HG02840 (cell line): ENCODE results near the gene CNTLN.
"Not testable (repeated sequence)": the region's sequence is repeated elsewhere in the genome, so short reads cannot be mapped to it uniquely, and the experiment has no call there.

ENCODE experiments used
- ATAC-seq: cut with Tn5 transposase; IDR thresholded peaks from one replicate; pipeline ENCODE4 v1.9.1; 2021; ENCODE audit warnings: mild to moderate bottlenecking, moderate library complexity, moderate number of reproducible peaks; ENCODE audit not compliant: unreplicated experiment, low FRiP score

CNTLN gene

DNA sequence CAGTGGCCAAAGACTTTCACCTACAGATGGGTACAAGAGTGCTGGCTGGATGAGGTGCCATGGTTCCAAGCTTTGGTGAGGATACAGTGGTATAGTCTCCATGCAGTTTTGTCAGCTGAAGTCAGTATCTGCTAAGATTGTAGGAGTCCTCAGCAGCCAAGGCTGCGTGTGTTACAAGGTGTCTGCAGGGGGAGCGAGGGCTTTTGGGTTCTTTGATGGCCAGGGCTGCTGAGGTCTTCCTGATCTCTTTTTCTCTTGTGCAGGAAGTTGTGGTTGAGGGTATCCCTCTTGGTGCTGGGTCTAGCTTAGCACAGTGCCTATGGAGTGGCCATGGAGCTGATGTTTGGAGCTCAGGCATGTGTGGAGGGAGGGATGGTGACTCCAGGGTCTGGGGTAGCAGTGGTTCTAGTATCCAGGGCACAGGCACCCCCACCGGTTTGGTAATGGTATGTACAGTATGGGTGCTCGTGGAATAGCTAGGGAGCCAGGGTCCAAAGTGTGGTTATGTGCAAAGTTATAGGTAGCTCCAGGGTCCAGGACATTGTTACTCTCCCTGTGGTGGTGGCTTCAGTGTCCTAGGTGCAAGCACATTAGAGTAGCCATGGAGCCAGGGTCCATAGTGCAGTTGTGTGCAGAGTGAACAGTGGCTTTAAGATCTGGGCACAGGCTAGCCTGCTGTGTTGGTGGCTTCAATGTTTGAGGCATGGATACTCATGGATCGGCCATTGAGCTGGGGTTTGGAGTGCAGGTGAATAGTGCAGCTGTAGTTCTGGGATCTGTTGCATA, 36.7 kb downstream of the CNTLN start:
- no peak for ATAC-seq

DNA sequence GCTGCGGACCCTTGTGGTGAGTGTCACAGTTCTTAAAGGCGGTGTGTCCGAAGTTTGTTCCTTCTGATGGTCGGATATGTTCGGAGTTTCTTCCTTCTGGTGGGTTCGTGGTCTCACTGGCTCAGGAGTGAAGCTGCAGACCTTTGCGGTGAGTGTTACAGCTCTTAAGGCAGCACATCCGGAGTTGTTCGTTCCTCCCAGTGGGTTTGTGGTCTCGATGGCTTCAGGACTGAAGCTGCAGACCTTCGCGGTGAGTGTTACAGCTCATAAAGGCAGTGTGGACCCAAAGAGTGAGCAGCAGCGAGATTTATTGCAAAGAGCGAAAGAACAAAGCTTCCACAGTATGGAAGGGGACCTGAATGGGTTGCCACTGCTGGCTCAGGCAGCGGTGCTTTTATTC, 42.7 kb downstream of the CNTLN start:
- not testable (repeated sequence) for ATAC-seq

GRCh38 chr9:17185481-17186029, 50.7 kb downstream of the CNTLN start:
- ATAC-seq: no peak

DNA sequence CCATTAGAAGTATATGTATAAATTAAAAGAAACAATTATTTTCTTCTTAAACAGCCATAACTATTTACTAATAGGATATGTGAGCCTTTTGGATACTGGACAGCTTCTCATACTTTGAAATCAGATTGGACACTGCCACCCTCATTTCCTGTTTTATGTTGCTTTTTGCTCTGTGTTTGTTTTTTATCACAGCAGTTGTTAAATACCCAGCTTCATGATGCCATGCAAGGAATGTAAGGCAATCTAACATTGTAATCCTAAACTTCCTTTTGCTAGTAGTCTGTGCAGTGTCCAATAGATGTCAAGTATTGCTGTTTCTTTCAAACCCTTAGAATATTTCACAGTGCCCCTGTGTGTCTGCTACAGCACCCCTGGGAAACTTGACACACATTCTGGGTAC, 56.2 kb downstream of the CNTLN start:
- no peak for ATAC-seq

DNA sequence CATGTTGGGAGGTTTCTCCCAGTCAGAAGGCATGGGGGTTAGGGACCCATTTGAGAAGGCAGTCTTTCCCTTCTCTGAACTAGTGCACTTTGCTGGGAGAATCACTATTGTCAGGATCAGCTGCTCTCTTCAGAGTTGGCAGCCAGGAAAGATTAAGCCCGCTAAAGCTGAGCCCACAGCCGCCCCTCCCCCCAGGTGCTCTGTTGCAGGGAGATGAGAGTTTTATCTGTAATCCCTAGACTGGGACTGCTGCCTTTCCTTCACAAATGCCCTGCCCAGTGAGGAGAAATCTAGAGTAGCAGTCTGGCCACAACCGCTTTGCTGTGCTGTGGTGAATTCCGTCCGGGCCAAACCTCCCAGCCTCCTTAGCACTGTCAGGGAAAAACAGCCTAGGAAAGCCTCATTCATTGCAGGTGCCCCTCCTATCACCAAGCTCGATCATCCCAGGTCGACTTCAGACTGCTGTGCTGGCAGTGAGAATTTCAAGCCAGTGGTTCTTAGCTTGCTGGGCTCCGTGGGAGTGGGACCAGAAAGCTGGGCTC, 69.8 kb downstream of the CNTLN start:
- ATAC-seq: no peak

GRCh38 chr9:17216011-17216410, 81.2 kb downstream of the CNTLN start:
- ATAC-seq: no peak

DNA sequence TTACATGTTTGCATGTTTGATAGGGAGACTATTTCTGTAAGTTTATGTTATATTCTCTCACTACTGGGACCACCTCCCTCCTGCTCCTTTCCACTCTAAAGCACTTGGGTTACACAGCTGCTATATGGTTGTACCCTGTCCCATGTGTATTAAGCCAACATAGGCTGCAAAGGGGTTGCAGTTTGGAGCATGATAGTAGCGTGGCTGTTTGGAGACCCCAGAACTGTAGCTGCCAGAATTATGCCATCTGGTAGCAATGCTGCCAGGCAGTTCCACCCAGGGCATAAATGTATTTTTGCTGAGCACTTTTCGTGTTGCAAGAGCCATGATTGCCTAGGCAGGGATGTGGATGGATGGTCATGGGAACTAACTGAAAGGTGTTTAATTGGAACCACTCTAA, 81.8 kb downstream of the CNTLN start:
- ATAC-seq: no peak

- ATAC-seq: no peak
Observed at GRCh38 chr9:17217272-17217671, 82.4 kb downstream of the CNTLN start.

GRCh38 chr9:17219261-17219660, 84.4 kb downstream of the CNTLN start:
- ATAC-seq: no peak

DNA sequence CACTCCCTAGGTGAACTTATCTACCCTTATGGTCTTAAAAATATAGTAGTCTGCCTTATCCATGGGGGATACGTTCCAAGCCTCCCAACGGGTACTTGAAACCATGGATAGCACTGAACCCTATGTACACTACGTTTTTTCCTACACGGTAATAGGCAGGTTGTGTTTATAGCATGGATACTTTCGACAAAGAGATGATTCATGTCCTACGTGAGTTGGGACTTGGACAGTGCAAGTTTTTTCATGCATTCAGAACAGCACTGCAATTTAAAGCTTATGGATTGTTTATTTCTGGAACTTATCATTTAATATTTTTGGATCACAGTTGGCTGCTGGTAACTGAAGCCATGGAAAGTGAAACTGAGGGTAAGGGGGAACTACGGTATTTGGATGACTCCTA, 88.1 kb downstream of the CNTLN start:
- no peak for ATAC-seq

DNA sequence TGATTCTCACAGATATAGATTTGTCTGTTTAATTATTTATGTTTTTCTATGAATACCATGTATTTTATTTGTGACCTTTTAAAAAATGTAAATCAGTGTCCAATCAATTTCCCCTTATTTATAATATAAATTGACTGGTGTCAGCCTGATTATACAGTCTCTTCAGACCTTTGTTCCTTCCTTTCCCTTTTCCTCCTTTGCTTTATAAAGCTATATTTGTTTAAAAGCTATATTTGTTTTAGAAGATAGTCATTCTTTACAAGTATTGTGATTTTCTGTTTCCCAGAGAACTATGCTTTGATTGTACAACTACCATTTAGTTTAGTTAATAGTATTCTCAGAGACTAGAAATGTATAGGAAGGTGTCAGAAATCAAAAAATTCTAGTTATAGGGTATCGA, 90.6 kb downstream of the CNTLN start:
- no peak for ATAC-seq

- ATAC-seq: no peak
Observed at GRCh38 chr9:17229945-17230560, 95.2 kb downstream of the CNTLN start.

DNA sequence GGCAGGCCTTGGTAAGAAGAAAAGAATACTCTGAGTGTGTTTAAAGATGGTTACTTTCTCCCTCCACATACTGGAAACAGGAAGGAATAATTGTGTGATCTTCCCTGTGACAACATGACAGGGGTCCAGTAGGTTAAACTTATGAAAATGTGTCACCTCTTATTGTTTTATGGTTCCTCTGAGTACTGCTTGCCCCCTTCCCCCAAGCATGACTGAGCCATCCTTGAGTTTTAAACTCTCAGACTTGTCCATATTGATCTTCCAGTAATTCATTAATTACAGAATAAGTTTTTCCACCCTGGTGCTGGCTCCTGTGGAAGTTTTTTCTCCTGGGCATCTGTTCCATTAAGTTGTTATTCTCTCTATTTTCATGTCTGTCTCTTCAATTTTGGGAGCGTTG, 95.8 kb downstream of the CNTLN start:
- no peak for ATAC-seq

- ATAC-seq: no peak
Observed at GRCh38 chr9:17236147-17236546, 101.3 kb downstream of the CNTLN start.

DNA sequence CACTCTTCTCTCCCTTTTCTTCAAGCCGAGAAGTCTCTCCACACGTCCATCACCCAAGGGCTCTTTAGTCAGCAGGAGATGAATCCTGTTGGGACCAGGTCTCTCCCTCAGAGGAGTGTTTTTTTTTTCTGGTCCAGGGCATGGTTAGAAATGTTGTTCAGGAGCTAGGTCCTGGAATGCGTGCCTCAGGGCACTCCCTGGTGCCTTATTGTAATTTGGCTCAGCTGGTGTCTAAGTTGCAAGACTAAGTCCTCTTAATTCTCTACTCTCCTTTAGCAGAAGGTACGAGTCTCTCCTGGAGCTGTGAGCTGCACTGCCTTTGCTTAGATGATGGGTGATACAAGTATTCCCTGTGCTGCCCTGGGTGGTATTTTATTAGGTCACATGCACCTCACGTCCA, 111.9 kb downstream of the CNTLN start:
- ATAC-seq: no peak

GRCh38 chr9:17251100-17251499, 116.3 kb downstream of the CNTLN start:
- ATAC-seq: no peak

GRCh38 chr9:17268531-17269188, 133.8 kb downstream of the CNTLN start:
- not testable (repeated sequence) for ATAC-seq

DNA sequence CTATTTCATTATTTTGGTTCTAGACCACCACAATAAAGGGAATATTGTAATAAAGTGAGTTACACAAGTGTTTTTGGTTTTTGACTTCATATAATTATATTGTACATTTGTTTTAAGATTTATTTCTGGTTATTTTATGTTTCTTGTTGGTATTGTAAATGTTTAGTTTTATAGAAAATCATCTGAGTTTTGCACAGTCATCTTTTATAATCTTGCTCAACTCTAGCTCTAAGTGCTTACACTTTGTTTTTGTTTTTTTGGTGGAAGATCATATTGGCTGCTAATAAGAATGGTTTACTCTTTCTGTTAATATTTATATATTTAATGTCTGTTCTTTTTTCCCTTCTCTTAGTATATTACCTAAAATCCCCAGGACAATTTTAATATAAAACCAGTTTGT, 135.0 kb downstream of the CNTLN start:
- ATAC-seq: no peak

DNA sequence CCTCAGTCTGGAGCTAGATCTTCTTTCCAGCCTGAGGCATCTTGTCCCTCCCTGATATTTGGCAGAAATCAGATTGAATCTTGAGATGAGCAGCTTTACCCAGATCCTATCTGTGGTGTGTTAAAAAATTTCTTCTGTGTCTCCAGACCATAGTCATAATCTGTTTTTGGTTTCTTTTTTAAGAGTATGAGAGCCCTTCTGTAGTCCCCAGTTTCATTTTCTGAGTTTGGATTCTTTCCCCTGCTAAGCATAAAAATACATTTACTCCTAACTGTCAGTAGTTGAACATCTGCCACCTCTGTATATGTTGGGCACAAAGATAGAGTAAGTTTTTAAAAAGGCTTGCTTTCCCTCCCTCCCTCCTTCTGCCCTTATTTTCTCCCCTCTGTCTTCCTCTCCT, 137.7 kb downstream of the CNTLN start:
- ATAC-seq: no peak

GRCh38 chr9:17280350-17281012, 145.6 kb downstream of the CNTLN start:
- ATAC-seq: no peak

GRCh38 chr9:17290673-17291072, 155.8 kb downstream of the CNTLN start:
- not testable (repeated sequence) for ATAC-seq
